Fibroblast of pulmonary artery (primary cell): ENCODE measurements around the gene PSMC4.

Experiments used
- DNase-seq: peaks from one replicate; pipeline ENCODE4 v3.0.0-alpha.2; 2010; ENCODE audit warnings: low read depth
- H3K4me3 ChIP-seq: replicated peaks from 2 replicates; pipeline ENCODE4 v1.5.1; 2011; ENCODE audit warnings: low read depth, mild to moderate bottlenecking, control low read depth, low read length, moderate library complexity
- TF ChIP-seq, protein P1 (sequence below): IDR thresholded peaks from 2 replicates; pipeline ENCODE4 v1.5.1; 2011; ENCODE audit warnings: mild to moderate bottlenecking, control low read depth, low read length, inconsistent platforms; ENCODE audit errors: missing control alignments

Gene PSMC4

DNA sequence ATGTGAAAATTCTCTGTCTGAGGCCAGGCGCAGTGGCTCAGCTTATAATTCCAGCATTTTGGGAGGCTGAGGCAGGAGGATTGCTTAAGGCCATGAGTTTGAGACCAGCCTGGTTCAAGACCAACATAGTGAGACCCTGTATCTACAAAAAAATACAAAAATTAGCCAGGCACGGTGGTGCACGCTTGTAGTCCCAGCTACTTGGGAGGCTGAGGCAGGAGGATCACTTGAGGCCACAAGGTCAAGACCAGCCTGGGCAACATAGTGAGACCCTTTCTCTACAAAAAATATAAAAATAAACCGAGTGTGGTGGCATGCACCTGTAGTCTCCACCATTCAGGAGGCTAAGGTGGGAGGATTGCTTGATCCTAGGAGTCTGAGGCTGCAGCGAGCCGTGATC lies 34.3 kb upstream of the PSMC4 start:
- no peak overlapping the region for H3K4me3 ChIP-seq
- no peak for DNase-seq
- TF ChIP-seq, protein P1, sequence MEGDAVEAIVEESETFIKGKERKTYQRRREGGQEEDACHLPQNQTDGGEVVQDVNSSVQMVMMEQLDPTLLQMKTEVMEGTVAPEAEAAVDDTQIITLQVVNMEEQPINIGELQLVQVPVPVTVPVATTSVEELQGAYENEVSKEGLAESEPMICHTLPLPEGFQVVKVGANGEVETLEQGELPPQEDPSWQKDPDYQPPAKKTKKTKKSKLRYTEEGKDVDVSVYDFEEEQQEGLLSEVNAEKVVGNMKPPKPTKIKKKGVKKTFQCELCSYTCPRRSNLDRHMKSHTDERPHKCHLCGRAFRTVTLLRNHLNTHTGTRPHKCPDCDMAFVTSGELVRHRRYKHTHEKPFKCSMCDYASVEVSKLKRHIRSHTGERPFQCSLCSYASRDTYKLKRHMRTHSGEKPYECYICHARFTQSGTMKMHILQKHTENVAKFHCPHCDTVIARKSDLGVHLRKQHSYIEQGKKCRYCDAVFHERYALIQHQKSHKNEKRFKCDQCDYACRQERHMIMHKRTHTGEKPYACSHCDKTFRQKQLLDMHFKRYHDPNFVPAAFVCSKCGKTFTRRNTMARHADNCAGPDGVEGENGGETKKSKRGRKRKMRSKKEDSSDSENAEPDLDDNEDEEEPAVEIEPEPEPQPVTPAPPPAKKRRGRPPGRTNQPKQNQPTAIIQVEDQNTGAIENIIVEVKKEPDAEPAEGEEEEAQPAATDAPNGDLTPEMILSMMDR, result no peak

DNA sequence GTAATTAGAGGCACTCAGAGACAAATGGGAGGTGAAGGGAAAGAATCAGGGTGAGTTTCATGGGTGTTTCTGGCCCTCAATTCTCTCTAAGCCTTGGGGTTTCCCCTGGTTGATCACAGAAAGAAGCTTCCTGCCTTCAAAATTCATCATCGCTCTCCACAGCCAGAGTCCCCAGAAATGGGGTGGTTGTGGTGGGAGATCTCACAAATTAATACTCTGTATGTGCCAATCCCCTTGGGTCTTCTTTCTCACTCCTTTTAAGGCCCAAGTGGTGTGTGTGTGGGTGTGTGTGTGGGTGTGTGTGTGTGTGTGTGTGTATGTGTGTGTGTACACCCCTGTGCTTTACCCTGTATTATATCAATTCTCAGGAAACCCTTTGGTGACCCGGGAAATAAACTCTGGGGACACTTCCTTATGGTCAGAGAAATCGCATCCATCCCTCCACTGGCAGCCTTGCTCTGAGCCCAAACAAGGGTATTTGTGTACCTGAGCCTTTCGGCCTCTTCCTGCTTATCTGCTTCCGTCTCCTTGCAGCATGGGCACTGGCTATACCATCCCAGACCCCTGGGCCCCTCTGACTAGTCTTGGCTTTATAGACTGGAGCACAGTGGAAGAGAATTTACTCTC lies 33.8 kb upstream of the PSMC4 start:
- H3K4me3 ChIP-seq, result no peak overlapping the region
- TF ChIP-seq, protein P1, result no peak
- no peak for DNase-seq

DNA sequence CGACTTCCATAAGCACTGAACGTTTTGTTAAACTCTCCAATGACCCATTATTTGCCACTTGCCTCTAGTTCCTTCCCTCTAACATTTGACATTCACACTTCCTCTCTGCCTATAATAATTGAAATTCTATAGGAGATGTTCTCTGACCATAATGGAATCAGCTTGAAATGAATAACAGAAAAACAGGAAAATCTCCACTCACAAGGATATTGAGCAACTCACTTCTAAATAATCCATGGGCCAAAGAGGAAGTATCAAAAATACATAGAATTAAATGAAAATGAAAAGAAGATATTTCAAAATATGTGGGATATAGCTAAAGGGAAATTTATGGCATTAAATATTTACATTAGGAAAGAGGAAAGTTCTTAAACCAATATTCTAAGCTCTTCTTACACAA lies 33.2 kb upstream of the PSMC4 start:
- TF ChIP-seq, protein P1, result no peak
- DNase-seq, result no peak
- H3K4me3 ChIP-seq, result no peak overlapping the region

DNA sequence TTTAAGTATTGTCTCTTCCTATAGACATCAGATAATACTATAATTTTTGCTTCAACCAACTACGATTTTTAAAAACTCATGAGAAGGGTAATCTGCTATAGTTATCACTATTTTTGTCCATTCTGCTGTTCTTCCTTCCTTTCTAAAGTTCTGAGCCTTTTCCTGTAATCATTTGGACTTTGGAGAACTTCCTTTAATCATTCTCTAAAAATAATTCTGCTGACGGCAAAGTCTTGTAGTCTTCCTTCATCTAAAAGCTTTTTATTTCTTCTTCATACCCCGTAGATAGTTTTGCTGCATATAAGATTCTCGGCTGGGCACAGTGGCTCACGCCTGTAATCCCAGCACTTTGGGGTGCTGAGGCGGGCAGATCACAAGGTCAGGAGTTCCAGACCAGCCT lies 31.4 kb upstream of the PSMC4 start:
- TF ChIP-seq, protein P1, result no peak

DNA sequence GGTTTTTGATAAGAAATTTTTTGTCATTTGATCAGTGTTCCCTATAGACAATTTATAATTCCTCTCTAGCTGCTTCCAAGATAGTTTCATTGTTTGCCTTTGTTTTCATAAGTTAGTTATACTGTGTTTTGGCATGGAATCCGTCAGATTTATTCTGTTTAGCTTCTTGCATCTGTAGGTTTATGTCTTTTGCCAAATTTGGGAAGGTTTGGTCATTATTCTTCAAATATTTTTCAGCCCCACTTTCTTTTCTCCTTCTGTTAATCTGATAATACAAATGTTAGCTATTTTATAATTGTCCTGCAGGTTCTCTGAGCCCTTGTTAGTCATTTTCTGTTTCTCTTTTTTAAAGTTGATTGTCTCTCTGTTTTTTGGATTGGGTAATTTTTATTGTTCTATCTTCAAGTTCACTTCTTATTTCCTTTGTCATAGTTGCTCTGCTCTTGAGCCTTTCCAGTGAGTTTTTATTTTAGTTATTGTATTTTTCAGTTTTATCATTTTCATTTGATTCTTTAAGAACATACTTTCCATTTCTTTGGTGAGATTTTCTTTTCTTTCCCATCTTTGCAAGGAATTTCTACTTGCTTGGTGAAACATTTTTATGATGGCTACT lies 30.6 kb upstream of the PSMC4 start:
- no peak overlapping the region for H3K4me3 ChIP-seq
- TF ChIP-seq, protein P1, result no peak
- no peak for DNase-seq

More for the DNA sequence above, 31.4 kb upstream of the PSMC4 start:
- no peak for DNase-seq
- no peak overlapping the region for H3K4me3 ChIP-seq

DNA sequence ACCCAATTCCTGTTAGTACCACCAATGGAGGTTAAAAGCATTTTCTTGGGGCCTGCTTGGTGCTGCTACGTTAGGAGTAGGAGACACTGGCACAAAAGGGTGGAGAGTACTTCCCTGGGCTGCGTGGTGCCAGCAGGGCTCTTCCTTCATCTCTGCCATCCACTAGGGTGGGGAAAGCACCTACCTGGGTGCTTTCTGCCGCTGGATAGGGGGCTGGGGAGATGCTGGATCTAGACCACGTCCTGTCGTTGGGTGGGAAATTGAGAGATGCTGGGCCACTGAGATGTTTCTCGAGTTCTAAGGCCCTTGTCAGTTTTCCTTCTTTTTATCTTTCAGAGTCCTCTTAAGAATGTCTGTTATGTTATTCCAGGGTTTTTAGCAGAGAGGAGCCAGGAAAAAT lies 29.8 kb upstream of the PSMC4 start:
- no peak for DNase-seq
- H3K4me3 ChIP-seq, result no peak overlapping the region
- TF ChIP-seq, protein P1, result no peak
